ENCODE data around the gene USP5. TPM values are rescaled to one million over a fixed set of nuclear protein-coding genes. Genes with fewer than 3 reads are reported as not detected.

USP5 gene
- total RNA-seq, 4 donors from 2014 or later, result 50.6 to 60.0 (median 54.0) TPM

GRCh38 chr12:6830999-6831398 lies 21.0 kb upstream of the USP5 start:
- H3K36me3 ChIP-seq, result peaks cover 0 to 37% (median 0%) of the 10 kb centered on the region in 3 donors
- peaks cover 0 to 44% (median 0%) of the 10 kb centered on the region in 4 donors for H3K27me3 ChIP-seq
- DNase-seq, result no peak
- intact Hi-C loops (cut with DNase I), result no loop called here
- 69 to 95% methylated on average over 2 to 3 of the region's 6 CpGs for WGBS, 2 donors
- no peak overlapping the region for H3K27ac ChIP-seq
- peaks cover 2 to 41% (median 8%) of the 10 kb centered on the region in 3 donors for H3K4me1 ChIP-seq
- no peak for TF ChIP-seq POLR2A (IDR thresholded peaks at IDR 0.05)
- TF ChIP-seq CTCF (IDR thresholded peaks at IDR 0.05), result no peak
- no peak overlapping the region for H3K4me3 ChIP-seq
- no peaks in the 10 kb centered on the region for H3K9me3 ChIP-seq

GRCh38 chr12:6831450-6831995 lies 20.4 kb upstream of the USP5 start:
- peaks cover 0 to 38% (median 0%) of the 10 kb centered on the region in 4 donors for H3K27me3 ChIP-seq
- H3K4me3 ChIP-seq, result no peak overlapping the region
- no peaks in the 10 kb centered on the region for H3K9me3 ChIP-seq
- intact Hi-C loops (cut with DNase I), result no loop called here
- 80 to 87% methylated on average over 6 to 9 of the region's 12 CpGs for WGBS, 2 donors
- TF ChIP-seq POLR2A (IDR thresholded peaks at IDR 0.05) (no peak), CTCF (IDR thresholded peaks at IDR 0.05) (no peak)
- no peak for DNase-seq
- H3K4me1 ChIP-seq, result peaks cover 2 to 41% (median 8%) of the 10 kb centered on the region in 3 donors
- H3K27ac ChIP-seq, result no peak overlapping the region
- peaks cover 0 to 40% (median 0%) of the 10 kb centered on the region in 3 donors for H3K36me3 ChIP-seq

GRCh38 chr12:6832125-6832524 lies 19.8 kb upstream of the USP5 start:
- Histone ChIP-seq H3K36me3 (peaks cover 0 to 46% (median 0%) of the 10 kb centered on the region in 3 donors), H3K4me1 (peaks cover 2 to 36% (median 5%) of the 10 kb centered on the region in 3 donors), H3K4me3 (no peak overlapping the region), H3K27ac (no peak overlapping the region), H3K9me3 (no peaks in the 10 kb centered on the region), H3K27me3 (peaks cover 0 to 32% (median 0%) of the 10 kb centered on the region in 4 donors)
- 86 to 93% methylated on average over 4 of the region's 4 CpGs for WGBS, 2 donors
- TF ChIP-seq POLR2A (IDR thresholded peaks at IDR 0.05) (no peak), CTCF (IDR thresholded peaks at IDR 0.05) (no peak)
- no peak for DNase-seq
- intact Hi-C loops (cut with DNase I), result no loop called here

GRCh38 chr12:6833189-6833890 lies 18.6 kb upstream of the USP5 start:
- Histone ChIP-seq H3K9me3 (no peaks in the 10 kb centered on the region), H3K27me3 (peaks cover 0 to 22% (median 0%) of the 10 kb centered on the region in 4 donors), H3K4me3 (no peak overlapping the region), H3K4me1 (peaks cover 0 to 24% (median 0%) of the 10 kb centered on the region in 3 donors), H3K27ac (no peak overlapping the region), H3K36me3 (peaks cover 0 to 58% (median 0%) of the 10 kb centered on the region in 3 donors)
- intact Hi-C loops (cut with DNase I), result no loop called here
- DNase-seq, result no peak
- TF ChIP-seq POLR2A (IDR thresholded peaks at IDR 0.05) (no peak), CTCF (IDR thresholded peaks at IDR 0.05) (no peak)
- 70 to 82% methylated on average over 2 to 5 of the region's 6 CpGs for WGBS, 2 donors

GRCh38 chr12:6834254-6834653 lies 17.7 kb upstream of the USP5 start:
- DNase-seq, result no peak
- Histone ChIP-seq H3K36me3 (peaks cover 0 to 67% (median 0%) of the 10 kb centered on the region in 3 donors), H3K27me3 (peaks cover 0 to 13% (median 0%) of the 10 kb centered on the region in 4 donors), H3K27ac (no peak overlapping the region), H3K4me1 (peaks cover 0 to 16% (median 0%) of the 10 kb centered on the region in 3 donors), H3K9me3 (no peaks in the 10 kb centered on the region), H3K4me3 (no peak overlapping the region)
- intact Hi-C loops (cut with DNase I), result no loop called here
- WGBS, 2 donors, result 65 to 67% methylated on average over 1 of the region's 1 CpG
- TF ChIP-seq POLR2A (IDR thresholded peaks at IDR 0.05), result no peak
- no peak for TF ChIP-seq CTCF (IDR thresholded peaks at IDR 0.05)

Measured in esophagus squamous epithelium (tissue), 5 donors.